A204.1 (cell line): ENCODE results near the gene DHX8.
"Not testable (repeated sequence)": the region's sequence is repeated elsewhere in the genome, so short reads cannot be mapped to it uniquely, and the experiment has no call there.

Source experiments
- FAIRE-seq: peaks from 2 replicates; lab custom pipeline; 2012; peaks lifted over from hg19 to GRCh38; lab: Jason Lieb, UNC

The DHX8 gene

GRCh38 chr17:43483674-43484551 lies at the start of gene DHX8:
DHX8 (plus strand) TSS chr17:43483975; CDS start chr17:43484038, 63 bp downstream.
- FAIRE-seq = peak; percentile 99

GRCh38 chr17:43434902-43435319 lies 48.9 kb upstream of the DHX8 start:
- no peak for FAIRE-seq

DNA sequence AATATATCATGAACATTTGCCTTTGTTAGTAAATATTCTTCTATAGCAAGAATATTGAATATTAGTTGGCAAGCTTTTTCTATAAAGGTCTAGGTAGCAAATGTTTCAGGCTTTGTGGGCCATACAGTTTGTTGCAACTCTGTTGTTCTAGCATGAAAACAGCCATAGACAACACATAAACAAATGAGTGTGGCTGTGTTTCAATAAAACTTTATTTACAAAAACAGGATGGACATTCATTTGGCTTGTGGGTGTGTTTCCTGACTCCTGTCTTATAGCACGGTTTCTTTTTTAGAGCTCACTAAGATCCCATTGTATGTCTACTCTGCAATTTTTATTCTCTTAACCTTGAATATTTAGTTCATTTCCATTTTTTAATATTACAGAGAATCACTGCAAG lies 46.0 kb upstream of the DHX8 start:
- FAIRE-seq = no peak

- FAIRE-seq = no peak
These were observed 45.1 kb upstream of the DHX8 start for GRCh38 chr17:43438626-43439025.

DNA sequence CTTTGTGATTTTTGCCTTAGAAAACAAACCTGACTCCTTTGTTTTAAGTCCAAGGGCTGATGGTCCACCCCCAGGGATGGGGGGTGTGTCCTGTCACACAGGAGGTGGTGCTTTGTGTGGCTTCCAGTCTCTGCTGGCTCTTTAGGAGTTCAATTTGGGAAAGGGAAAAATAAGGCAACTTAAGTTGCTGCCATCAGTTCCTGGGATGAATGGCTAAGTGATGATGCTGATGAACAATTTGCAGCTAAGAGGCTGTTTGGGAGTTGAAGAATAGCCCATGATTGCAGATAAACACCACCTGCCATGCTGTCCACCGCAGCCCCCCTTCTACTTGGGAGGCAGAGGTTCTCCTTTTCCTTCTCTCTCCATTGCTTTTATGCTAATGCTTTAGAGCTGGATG lies 44.7 kb upstream of the DHX8 start:
- FAIRE-seq = no peak

DNA sequence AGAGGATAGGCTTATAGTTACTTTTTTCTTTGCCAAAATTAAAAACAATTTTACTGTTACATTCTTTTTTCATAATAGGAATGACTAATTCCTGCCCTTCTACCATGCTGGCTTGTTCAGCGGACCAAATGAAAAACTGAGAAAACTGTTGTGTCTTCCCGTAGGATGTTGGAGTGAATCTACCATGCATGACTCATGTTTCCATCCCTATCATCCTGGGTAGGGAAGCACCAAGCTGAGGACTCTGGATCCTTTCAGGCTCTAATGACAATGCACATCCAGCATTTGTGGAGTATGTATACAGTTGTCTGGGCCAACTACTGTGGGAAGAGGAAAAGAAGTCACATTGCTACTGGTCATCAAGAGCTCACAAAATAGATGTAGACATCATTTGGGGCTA lies 41.1 kb upstream of the DHX8 start:
- FAIRE-seq = no peak

GRCh38 chr17:43443381-43443780 lies 40.4 kb upstream of the DHX8 start:
- no peak for FAIRE-seq

DNA sequence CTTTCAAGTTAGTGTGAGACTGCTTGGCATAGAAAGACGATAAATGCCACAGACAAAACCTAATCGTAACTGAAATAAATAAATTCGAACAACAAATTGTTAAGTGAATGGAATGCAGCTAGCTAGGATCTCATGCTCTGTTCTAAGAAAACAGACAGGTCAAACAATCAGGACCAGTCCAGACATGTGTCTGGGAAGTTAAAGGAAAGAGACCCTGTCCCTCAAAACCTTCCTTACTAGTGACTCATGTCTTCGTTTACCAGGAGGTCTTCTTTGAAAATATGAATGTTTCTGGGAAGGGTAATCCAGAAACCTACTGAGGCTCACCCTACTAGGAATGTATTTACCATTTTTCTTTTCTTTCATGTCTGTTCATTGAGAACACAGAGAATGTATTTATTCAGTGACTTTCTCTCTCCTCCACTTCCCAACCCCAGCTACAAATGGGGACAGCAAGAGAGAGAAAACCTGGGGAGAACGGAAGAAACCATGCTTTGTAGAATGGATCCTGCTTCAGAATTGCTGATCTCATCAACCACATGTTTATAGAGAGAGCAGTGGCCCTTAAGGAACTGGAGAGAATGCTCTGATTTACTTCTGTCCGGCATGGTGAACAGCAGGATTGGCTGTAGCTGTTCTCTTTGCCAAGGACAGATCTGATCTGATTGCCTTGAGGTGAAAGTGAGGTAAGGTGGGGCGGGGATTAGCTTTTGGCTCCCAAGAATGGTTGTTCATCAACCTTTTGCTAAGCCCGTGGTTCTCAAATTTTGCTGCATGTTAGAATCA lies 39.4 kb upstream of the DHX8 start:
- FAIRE-seq = no peak

GRCh38 chr17:43445009-43445589 lies 38.7 kb upstream of the DHX8 start:
- FAIRE-seq = peak; percentile 27

DNA sequence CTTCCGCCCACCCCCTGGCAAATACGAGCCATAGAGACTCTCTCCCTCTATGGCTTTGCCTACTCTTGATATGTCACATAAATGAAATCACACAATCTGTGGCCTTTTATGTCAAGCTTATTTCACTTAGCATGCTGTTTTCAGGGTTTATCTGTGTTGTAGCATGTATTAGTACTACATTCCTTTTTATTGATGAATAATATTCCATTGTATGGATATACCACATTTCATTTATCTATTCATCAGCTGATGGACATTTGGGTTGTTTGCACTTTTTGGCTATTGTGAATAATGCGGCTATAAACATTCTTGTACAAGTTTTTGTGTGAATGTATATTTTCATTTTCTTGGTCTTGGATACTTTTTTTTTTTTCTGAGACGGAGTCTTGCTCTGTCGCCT lies 37.0 kb upstream of the DHX8 start:
- FAIRE-seq = no peak

DNA sequence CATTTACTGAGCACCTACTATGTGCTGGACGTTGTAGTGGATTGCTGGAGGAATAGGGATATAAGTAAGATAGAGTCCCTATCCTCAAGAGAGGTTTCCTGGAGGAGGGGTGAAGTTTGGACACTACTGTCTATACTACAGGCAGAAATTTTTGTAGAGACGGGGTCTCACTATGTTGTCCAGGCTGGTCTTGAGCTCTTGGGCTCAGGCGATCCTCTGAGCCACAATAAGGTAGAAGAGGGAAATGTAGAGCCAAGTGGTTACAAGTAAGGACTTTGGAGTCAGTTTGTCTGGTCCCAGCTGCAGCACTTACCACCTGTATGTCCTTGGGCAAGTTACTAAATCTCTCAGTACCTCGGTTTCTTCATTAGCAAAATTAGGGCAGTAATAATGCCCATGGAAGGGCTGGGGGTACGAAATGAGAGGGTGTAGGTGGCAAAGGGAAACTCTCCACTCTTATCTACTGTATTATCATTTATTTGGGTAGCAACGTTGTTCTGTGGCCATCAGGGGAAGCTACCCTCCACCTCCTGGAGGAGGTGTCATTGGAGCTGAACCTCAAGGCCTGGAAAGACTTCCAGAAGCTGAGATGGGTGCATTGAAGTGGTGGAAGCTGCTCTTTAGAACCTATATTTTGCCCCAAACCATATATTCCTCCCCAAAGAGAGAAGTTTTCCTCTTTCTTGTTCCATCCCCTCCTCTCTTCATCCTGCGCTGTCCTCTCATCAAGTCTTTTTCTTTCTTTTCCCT lies 34.9 kb upstream of the DHX8 start:
- FAIRE-seq = no peak

DNA sequence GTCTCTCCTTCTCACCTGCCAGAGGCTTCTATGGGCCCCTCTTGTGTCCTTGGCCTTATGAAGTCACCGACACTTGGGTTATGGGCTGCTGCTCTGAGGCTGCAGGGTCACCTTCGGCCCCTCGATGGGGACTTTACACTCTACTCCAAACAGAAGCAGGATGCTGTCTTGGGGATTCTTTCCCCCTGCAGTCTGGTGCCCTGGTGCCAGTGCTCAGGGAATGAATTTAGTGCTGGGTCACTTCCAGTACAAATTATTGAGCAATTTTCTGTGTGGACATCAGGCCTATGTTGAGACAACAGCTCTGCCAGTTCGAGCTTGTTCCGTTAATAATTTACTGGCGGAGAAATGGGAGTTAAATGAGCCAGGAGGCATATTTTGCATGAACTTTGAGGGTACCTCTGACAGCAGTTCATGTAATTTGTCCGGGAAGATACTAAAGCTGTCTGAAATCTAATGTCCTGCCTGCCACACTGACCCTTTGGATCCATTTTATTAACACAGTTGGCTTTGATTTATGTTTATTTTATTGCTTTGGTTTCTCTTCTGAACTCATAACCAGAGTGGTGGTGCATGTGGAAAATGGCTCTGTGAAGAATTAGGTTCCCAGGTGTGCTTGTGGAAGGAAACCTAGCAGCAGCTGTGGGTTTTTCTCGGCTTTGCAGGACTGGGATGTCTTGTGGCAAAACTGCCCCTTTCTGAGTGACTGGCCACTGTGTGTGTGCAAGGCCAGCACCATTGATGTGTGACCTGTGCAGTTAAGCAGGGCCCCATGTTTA lies 34.1 kb upstream of the DHX8 start:
- no peak for FAIRE-seq

- FAIRE-seq = not testable (repeated sequence)
These were observed 33.0 kb upstream of the DHX8 start for GRCh38 chr17:43450791-43451190.

- FAIRE-seq = not testable (repeated sequence)
These were observed 32.0 kb upstream of the DHX8 start for GRCh38 chr17:43451741-43452140.

- FAIRE-seq = no peak
These were observed 30.4 kb upstream of the DHX8 start for GRCh38 chr17:43453331-43453812.

GRCh38 chr17:43454868-43455267 lies 28.9 kb upstream of the DHX8 start:
- FAIRE-seq = no peak

DNA sequence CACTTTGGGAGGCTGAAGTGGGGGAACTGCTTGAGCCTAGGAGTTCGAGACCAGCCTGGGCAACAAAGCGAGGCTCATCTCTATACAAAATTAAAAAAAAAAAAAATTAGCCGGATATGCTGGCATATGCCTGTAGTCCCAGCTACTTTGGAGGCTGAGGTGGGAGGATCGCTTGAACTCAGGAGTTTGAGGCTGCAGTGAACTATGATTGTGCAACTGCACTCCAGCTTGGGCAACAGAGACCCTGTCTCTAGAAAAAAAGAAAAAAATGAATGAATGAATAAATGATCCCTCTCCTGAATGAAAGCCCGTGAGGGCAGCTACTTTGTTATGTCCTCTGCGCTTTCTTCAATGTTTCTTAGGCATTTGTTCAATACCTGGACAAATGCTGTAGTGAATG lies 27.7 kb upstream of the DHX8 start:
- no peak for FAIRE-seq

- FAIRE-seq = no peak
These were observed 27.0 kb upstream of the DHX8 start for GRCh38 chr17:43456661-43457361.

DNA sequence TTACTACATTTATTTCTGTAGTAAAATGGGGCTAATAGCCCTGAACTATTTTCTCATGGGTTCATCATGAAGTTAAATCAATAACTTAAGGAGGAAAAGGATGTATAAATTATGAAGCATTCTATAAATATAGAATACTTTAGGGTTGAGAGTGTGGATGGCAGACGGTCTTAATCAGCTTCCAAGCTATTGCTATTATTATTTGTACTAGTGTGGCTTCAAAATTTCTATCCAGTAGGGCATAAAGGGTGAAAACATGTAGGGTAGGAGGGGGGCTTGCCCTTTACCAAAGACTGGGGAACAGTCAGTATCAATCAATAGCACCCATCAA lies 26.4 kb upstream of the DHX8 start:
- no peak for FAIRE-seq

- not testable (repeated sequence) for FAIRE-seq
These were observed 23.9 kb upstream of the DHX8 start for GRCh38 chr17:43459878-43460277.

DNA sequence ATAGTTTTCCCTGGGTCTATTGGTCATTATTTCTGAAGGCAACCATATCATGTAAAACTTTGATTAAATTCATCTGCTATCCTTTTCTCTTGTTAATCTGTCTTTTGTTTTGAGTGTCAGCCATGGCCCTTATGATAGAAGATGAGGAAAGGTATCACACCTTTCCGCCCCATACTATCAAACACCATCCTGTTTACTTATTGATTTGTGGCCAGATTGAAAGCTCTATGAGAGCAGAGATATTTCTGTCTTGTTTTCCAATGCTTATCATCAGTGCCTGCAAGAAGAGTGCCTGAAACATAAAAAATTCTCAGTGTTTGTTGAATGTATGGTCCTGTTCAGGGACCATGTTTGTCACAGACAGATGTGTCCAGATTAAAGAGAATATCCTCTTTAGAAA lies 22.6 kb upstream of the DHX8 start:
- no peak for FAIRE-seq
